Iris pigment epithelial cell (primary cell): ENCODE data around the gene C1QTNF9.
"Not testable (repeated sequence)": the region's sequence is repeated elsewhere in the genome, so short reads cannot be mapped to it uniquely, and the experiment has no call there.

Experiments used
- DNase-seq: peaks from one replicate; pipeline ENCODE4 v3.0.0-alpha.2; 2011; ENCODE audit warnings: low read depth

C1QTNF9 gene

GRCh38 chr13:24362435-24362952 is 53.1 kb downstream of the C1QTNF9 start:
- no peak for DNase-seq

DNA sequence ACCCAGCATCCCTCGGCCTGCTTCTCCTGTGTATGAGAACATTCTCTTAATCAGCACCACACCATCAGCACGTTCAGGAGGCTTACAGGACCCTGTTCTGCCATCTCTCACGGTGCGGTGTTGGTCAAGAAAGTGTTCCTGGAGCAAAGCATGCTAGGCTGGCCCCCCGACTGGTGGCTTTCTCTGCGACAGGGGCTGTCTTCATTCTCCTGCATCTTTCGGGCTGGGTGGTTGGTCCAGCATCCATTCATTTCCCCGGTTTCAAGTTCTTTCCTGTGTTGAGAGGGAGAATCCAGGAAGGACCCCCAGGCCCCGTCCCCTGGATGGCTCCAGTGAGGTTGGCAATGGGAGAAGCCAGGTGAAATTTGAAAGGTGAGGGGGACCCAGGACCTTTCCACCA is 55.8 kb downstream of the C1QTNF9 start:
- no peak for DNase-seq

DNA sequence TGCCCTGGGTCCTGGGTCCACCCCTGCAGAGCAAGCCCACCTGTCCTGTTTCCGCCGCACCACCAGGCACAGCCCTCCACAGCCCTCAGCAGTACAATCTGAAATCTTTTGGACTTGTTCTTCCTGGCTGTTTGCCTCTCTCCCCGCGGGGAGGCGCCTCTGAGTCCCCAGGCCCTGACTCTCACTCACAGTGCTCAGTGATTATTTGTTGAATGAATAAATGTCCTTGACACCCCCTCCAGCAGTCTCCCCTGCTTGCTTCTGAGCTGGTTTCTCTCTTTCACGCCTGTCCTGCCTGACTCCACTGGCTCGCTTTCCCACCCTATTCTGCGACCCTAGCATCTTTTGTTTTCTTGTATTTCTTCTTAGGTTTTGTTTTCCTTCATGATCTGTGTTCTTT is 56.9 kb downstream of the C1QTNF9 start:
- DNase-seq: not testable (repeated sequence)

DNA sequence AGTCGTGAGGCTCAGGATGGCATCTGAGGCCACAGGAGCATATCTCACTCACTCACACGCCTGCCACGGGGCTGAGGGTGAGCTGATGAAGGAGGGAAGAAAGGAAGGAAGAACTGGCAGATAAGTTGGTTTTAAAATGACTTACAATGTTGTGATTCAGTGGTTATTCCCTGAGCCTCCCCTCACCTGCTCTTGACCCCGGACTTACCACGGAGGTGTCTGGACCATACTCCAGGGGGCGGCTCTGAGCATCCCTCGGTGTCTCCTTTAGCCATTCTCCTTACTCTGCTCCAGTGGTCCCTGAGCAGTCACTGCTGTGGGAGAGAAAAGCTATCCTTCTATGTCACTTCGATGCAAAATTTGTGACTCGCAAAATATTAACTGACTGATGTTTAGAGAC is 61.9 kb downstream of the C1QTNF9 start:
- DNase-seq: not testable (repeated sequence)
